Neutrophil (primary cell): ENCODE results near the gene ACKR4.

Source experiments
- H3K27ac ChIP-seq: fragments of 200-600 bp; sonication (generic); 2 replicates; pipeline ENCODE4 v1.5.1; 2016; ENCODE audit warnings: mild to moderate bottlenecking, moderate library complexity
- H3K27me3 ChIP-seq: fragments of 200-600 bp; sonication (generic); 2 replicates; pipeline ENCODE4 v1.6.0; 2016; ENCODE audit warnings: mild to moderate bottlenecking
- H3K36me3 ChIP-seq: fragments of 200-600 bp; sonication (generic); 2 replicates; pipeline ENCODE4 v1.5.1; 2017
- H3K4me1 ChIP-seq, 2 experiments: fragments of 200-600 bp in 1 of 2; sonication (generic) in 1 of 2; 1 replicate in 1 of 2; 2 replicates in 1 of 2; pipeline versions ENCODE4 v1.5.1 to v1.6.1; 2013 to 2016; ENCODE audit warnings: low read depth in 1 of 2, low read length in 1 of 2, mild to moderate bottlenecking in 1 of 2, moderate library complexity in 1 of 2; ENCODE audit not compliant: control insufficient read depth in 1 of 2, insufficient read depth in 1 of 2
- H3K4me3 ChIP-seq, 2 experiments: fragments of 200-600 bp in 1 of 2; sonication (generic) in 1 of 2; 1 replicate in 1 of 2; 2 replicates in 1 of 2; pipeline ENCODE4 v1.5.1; 2013 to 2016; ENCODE audit warnings: low read depth in 1 of 2, low read length in 1 of 2, mild to moderate bottlenecking in 1 of 2, moderate library complexity in 1 of 2
- H3K9me3 ChIP-seq: fragments of 200-600 bp; sonication (generic); 2 replicates; pipeline ENCODE4 v1.5.1; 2016
- TF ChIP-seq, protein P1 (sequence below): fragments of 200-600 bp; sonication (generic); IDR thresholded peaks from 2 replicates; pipeline ENCODE4 v1.5.1; 2016; ENCODE audit warnings: antibody characterized with exemption

ACKR4 gene

DNA sequence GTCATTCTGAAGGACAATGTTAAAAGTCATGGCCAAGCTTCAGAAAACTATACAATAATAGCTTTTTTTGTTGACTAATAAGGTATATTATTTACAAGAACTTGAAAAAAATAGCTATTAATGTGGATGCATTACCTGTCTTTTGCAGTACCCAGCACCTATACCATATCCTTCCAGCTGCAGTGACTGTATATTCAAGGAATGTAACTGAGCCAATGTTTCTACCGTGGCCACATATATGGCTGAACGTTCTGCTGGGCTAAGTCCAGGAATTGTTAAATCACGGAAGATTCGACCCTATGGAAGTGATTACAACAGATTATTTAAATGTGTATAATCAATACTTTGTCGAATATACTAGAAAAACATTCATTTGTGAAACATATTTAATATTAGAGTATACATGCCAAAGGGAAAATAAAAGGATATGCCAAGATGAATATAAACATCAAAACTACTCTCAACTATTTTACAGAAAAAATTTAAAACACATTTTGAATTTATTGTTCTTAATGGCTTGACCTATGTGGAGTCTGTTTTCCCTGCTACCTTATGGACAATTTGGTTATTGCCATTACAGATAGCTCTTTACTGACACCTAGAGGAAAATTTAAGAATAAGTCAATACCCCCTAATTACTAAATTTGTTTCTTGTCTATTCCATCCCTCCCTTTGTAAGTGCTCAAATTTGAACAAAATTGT, 44.9 kb downstream of the ACKR4 start:
- peaks cover 33% of the 10 kb centered on the region in 2 experiments for H3K4me1 ChIP-seq
- no peaks in the 10 kb centered on the region for H3K9me3 ChIP-seq
- H3K4me3 ChIP-seq, result no peak overlapping the region
- H3K27ac ChIP-seq, result peak overlapping the region; percentile 83
- TF ChIP-seq, protein P1, sequence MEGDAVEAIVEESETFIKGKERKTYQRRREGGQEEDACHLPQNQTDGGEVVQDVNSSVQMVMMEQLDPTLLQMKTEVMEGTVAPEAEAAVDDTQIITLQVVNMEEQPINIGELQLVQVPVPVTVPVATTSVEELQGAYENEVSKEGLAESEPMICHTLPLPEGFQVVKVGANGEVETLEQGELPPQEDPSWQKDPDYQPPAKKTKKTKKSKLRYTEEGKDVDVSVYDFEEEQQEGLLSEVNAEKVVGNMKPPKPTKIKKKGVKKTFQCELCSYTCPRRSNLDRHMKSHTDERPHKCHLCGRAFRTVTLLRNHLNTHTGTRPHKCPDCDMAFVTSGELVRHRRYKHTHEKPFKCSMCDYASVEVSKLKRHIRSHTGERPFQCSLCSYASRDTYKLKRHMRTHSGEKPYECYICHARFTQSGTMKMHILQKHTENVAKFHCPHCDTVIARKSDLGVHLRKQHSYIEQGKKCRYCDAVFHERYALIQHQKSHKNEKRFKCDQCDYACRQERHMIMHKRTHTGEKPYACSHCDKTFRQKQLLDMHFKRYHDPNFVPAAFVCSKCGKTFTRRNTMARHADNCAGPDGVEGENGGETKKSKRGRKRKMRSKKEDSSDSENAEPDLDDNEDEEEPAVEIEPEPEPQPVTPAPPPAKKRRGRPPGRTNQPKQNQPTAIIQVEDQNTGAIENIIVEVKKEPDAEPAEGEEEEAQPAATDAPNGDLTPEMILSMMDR, result peak; percentile 32
- peaks cover 22% of the 10 kb centered on the region for H3K36me3 ChIP-seq
- H3K27me3 ChIP-seq, result no peaks in the 10 kb centered on the region

DNA sequence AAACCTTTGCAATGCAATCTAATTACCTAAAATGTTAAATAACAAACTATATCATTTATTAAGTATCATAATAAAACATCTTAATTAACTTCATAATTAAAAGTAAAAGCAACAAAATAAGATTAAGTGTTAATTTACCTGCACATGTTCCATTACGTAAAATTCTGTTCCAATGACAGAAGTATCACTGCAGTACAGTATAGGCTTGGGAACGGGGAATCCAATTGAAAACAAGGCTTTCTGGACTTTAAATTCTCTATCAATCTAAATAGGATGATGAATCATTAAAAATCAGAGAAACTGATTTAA, 45.4 kb downstream of the ACKR4 start:
- Histone ChIP-seq H3K4me3 (no peak overlapping the region), H3K27me3 (no peaks in the 10 kb centered on the region), H3K9me3 (no peaks in the 10 kb centered on the region), H3K36me3 (peaks cover 18% of the 10 kb centered on the region), H3K27ac (peak overlapping the region; percentile 83), H3K4me1 (peaks cover 33% of the 10 kb centered on the region in 2 experiments)
- TF ChIP-seq, protein P1, result peak; percentile 5

DNA sequence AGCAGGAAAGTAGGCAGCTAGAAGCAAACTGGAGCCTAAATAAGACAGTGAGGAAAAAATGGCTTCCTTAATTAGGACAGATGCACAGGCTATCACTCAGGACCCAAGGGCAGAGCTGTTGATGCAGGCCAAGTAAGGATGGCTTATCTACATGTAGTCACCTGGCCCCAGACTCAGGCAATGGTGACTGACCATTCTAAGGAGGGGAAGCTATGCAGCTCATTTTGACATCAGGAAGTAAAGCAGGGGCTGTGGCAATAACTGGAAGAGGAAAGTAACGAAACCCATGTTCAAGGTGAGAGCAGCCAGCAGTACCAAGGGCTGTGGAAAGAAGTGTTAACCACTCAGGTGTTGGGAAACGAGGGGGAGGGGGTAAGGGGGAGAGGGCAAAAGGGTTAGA, 46.3 kb downstream of the ACKR4 start:
- Histone ChIP-seq H3K9me3 (no peaks in the 10 kb centered on the region), H3K4me3 (peak overlapping the region in 1 of 2 experiments; percentile 16), H3K36me3 (peaks cover 10% of the 10 kb centered on the region), H3K4me1 (peaks cover 33% of the 10 kb centered on the region in 2 experiments), H3K27me3 (no peaks in the 10 kb centered on the region), H3K27ac (peak overlapping the region; percentile 83)
- TF ChIP-seq, protein P1, result no peak

DNA sequence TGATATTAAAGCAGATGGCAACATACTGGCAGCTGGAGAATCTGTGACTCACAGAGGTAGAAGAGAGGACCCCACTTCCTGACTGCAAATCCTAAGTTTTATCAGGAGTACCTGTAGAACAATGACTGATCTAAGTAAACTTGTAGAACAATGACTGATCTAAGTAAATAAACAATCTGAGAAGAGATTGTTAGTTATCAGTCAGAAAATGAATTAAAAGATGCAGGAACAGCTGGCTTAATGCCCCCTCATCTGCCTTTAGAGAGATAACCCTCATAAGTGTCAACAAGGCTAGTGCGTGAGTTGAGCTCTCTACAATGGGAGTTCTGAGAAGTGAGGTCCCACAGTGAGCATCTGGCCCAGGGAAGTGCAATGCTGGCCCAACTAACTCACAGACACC, 48.0 kb downstream of the ACKR4 start:
- Histone ChIP-seq H3K27ac (no peak overlapping the region), H3K4me1 (peaks cover 33% of the 10 kb centered on the region in 2 experiments), H3K27me3 (no peaks in the 10 kb centered on the region), H3K9me3 (no peaks in the 10 kb centered on the region), H3K4me3 (no peak overlapping the region), H3K36me3 (no peaks in the 10 kb centered on the region)
- TF ChIP-seq, protein P1, result no peak

DNA sequence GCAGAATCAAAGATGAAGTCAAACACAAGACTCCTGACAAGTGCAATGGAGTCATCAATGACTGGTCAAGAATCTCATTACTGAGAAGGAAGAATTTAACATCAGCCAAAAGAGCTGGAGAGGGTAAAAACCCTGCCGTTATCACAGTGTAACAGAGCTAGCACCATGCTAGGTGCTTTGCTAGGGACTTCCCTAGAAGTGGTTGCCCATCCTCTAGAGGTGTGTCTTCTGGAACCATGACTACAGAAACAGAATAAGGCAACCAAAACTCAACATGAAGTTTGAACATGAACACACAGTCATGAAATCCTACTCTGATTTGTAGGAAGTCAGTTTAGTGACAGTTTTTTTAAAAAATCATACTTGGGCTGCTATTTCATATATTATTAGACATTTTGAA, 53.1 kb downstream of the ACKR4 start:
- H3K4me3 ChIP-seq, result no peak overlapping the region
- H3K27me3 ChIP-seq, result no peaks in the 10 kb centered on the region
- no peaks in the 10 kb centered on the region for H3K36me3 ChIP-seq
- no peaks in the 10 kb centered on the region for H3K9me3 ChIP-seq
- TF ChIP-seq, protein P1, result no peak
- peaks cover 9 to 11% of the 10 kb centered on the region in 2 experiments for H3K4me1 ChIP-seq
- no peak overlapping the region for H3K27ac ChIP-seq
